GM21825 (cell line): ENCODE data around the gene SLC26A4.
A peak's percentile ranks its signal among the peaks of the same experiment; 100 is the strongest.
"Not testable (repeated sequence)": the region's sequence is repeated elsewhere in the genome, so short reads cannot be mapped to it uniquely, and the experiment has no call there.

ENCODE experiments used
- ATAC-seq: cut with Tn5 transposase; IDR thresholded peaks from one replicate; pipeline ENCODE4 v1.9.1; 2021; ENCODE audit warnings: mild to moderate bottlenecking, moderate library complexity; ENCODE audit not compliant: unreplicated experiment

Gene SLC26A4

GRCh38 chr7:107660381-107661080 lies at the start of gene SLC26A4:
SLC26A4 (plus strand) TSS chr7:107660828; CDS start chr7:107661642, 814 bp downstream.
- peak; percentile 62 for ATAC-seq

- no peak for ATAC-seq
Observed at GRCh38 chr7:107613439-107613838, 47.2 kb upstream of the SLC26A4 start.

GRCh38 chr7:107613948-107614347 lies 46.7 kb upstream of the SLC26A4 start:
- ATAC-seq, result no peak

GRCh38 chr7:107614425-107614824 lies 46.2 kb upstream of the SLC26A4 start:
- ATAC-seq, result no peak

- ATAC-seq, result no peak
Observed at GRCh38 chr7:107615910-107616680, 44.5 kb upstream of the SLC26A4 start.

- ATAC-seq, result peak; percentile 58
Observed at GRCh38 chr7:107622429-107622828, 38.2 kb upstream of the SLC26A4 start.

- ATAC-seq, result no peak
Observed at GRCh38 chr7:107622894-107623293, 37.7 kb upstream of the SLC26A4 start.

- no peak for ATAC-seq
Observed at GRCh38 chr7:107627002-107627401, 33.6 kb upstream of the SLC26A4 start.

- ATAC-seq, result no peak
Observed at GRCh38 chr7:107628461-107629064, 32.1 kb upstream of the SLC26A4 start.

GRCh38 chr7:107630342-107630741 lies 30.3 kb upstream of the SLC26A4 start:
- ATAC-seq, result no peak

GRCh38 chr7:107631588-107632491 lies 28.8 kb upstream of the SLC26A4 start:
- no peak for ATAC-seq

- no peak for ATAC-seq
Observed at GRCh38 chr7:107632492-107632865, 28.1 kb upstream of the SLC26A4 start.

- ATAC-seq, result peak; percentile 93
Observed at GRCh38 chr7:107638594-107638993, 22.0 kb upstream of the SLC26A4 start.

- not testable (repeated sequence) for ATAC-seq
Observed at GRCh38 chr7:107639070-107639469, 21.6 kb upstream of the SLC26A4 start.

- ATAC-seq, result no peak
Observed at GRCh38 chr7:107641676-107642075, 19.0 kb upstream of the SLC26A4 start.

- no peak for ATAC-seq
Observed at GRCh38 chr7:107642501-107642900, 18.1 kb upstream of the SLC26A4 start.

GRCh38 chr7:107643407-107643806 lies 17.2 kb upstream of the SLC26A4 start:
- ATAC-seq, result no peak

GRCh38 chr7:107643938-107644308 lies 16.7 kb upstream of the SLC26A4 start:
- ATAC-seq, result no peak

- no peak for ATAC-seq
Observed at GRCh38 chr7:107644309-107644974, 16.2 kb upstream of the SLC26A4 start.

GRCh38 chr7:107652642-107653041 lies 8.0 kb upstream of the SLC26A4 start:
- ATAC-seq, result no peak
